Stimulated activated CD4-positive, alpha-beta T cell treated with anti-CD3 and anti-CD28 coated beads, Interleukin-4, amount 100 ng/mL, for 24 hours (primary cell): ENCODE data around the gene TENT4A.

ENCODE experiments used
- DNase-seq: peaks from one replicate; pipeline ENCODE4 v3.0.0-alpha.2; 2020

Gene TENT4A

GRCh38 chr5:6780802-6781391 is 67.7 kb downstream of the TENT4A start:
- peak; percentile 45 for DNase-seq

DNA sequence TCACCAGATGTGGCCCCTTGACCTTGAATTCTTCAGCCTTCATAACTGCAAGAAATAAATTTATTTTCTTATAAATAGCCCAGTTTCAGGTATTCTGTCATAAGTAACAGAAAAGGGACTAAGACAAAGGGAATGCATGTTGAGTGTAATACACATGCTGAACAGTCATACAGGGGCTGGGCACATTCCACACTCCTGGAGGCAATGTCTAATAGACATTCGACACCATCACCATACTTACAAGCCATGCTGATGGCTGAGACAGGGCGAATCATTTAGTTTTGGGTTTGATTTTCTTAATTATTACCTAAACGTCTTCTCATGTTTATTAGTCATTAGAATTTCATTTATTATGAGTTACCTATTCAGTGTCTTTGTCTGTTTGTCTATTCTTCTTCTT is 68.5 kb downstream of the TENT4A start:
- DNase-seq, result no peak

GRCh38 chr5:6783787-6784186 is 70.6 kb downstream of the TENT4A start:
- DNase-seq, result no peak

- DNase-seq, result no peak
Observed at GRCh38 chr5:6784481-6784880, 71.2 kb downstream of the TENT4A start.

GRCh38 chr5:6785161-6785860 is 72.1 kb downstream of the TENT4A start:
- no peak for DNase-seq

DNA sequence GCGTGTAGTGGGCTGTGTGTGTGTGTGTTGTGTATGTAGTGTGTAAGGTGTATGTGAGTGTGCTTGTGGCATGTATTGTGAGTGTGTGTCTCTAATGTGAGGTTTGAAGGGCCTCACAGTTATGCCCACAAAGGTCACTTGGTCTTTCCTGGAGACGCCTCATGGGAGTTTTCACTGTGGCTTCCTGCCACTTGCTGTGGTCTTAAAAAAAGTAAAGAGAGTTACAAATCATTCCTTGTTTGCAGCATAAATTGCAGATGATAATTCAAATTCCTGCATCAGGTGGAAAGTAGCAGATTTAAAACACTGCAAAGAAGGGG is 72.6 kb downstream of the TENT4A start:
- no peak for DNase-seq

- DNase-seq, result no peak
Observed at GRCh38 chr5:6786786-6787495, 73.7 kb downstream of the TENT4A start.

DNA sequence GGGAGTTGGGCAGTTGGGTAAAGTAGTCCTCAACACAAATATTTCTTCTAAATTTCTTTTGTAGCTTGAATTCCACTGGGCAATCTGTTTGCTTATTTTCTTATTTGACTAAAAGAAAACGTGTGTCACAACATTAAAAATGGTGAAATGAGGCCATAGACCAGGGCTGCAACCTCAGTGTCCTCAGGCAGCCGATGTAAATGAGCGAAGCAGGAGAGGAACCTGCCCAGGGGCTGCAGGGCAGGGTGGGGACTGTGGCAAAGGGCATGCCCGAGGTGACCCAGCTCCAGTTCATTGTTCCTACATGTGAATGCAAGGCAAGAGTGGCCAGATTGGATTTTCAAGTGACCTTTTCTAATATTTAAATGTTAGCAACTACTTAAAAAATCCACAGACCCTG is 74.7 kb downstream of the TENT4A start:
- no peak for DNase-seq

DNA sequence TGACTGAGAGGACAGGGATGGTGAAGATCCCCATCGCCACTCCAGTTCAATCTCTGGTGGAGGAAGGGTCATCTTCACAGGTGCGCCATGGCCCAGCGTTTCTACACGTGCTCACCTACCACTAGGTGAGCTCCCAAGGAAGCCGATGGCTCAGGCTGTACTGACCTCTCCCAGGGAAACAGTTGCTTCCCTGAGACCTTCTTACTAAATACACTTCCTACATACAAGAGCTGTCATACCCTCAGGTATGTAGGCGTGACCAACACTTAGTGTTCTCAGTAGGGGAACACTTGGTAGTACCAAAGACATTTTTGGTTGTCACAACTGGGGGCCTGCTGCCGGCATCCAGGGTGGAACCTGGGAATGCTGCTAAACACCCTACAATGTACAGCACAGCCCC is 75.2 kb downstream of the TENT4A start:
- DNase-seq, result no peak

GRCh38 chr5:6788956-6789649 is 75.9 kb downstream of the TENT4A start:
- DNase-seq, result no peak

DNA sequence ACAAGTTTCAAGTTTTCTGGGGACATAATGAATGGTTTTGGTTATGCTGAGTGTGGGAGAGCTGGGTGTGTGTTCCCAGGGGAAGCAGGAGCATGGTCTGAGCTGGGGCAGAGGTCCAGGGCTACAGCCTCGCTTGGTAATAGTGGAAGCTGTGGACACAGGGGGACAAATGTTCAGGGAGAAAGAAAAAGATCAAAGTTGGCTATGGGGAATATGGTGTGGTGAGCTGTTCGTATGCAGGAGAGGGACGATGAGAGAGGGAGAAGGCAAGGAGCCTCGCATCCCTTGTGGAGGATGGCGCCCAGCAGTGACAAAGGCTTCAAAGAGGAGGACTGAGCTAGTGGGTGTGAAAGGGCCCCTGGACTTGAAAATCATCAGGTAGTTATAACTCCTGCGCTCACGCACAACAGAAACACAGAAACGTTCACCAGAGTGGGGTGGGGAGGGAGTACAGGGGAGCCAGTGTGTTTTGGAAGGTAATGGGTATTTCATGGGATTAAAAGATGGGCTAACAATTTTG is 77.2 kb downstream of the TENT4A start:
- DNase-seq, result no peak

DNA sequence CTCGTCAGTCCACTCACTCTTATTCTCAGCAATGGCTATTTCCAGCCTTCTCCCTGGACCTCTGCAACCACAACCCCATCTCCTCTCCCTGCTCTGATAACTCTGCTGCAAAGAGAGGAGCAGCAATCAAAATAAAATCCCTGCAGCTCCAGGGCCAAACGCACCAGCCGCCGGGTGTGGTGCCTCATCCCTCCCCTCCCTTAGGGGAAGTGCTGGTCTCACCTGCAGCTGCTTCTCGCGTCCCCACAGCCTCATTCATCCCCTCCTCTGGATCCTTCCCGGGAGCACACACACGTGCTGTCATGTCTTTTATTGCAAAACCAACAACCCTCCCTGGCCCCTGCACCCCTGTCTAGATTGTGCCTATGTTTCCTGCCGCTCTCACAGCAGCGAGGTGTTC is 77.8 kb downstream of the TENT4A start:
- DNase-seq, result no peak

DNA sequence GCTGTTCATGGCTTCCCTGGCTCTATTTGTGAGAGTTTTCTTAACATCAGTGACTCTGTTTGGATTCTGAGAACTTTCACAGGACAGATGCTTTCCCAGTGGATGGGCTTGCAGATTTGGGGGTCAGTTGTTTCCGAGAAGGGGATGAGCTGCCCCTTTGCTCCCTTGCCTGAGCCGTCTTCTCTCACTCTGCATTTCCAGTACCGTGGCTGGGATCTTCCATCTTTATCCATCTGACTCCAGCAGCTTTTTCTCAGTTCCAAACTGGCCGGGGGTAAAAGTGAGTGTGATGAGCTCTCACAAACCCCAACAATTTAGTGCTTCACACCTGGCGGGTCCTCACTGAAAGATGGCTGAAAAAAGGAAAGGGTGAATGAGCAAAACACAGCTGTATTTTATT is 79.1 kb downstream of the TENT4A start:
- no peak for DNase-seq

- DNase-seq, result no peak
Observed at GRCh38 chr5:6792911-6793471, 79.8 kb downstream of the TENT4A start.

DNA sequence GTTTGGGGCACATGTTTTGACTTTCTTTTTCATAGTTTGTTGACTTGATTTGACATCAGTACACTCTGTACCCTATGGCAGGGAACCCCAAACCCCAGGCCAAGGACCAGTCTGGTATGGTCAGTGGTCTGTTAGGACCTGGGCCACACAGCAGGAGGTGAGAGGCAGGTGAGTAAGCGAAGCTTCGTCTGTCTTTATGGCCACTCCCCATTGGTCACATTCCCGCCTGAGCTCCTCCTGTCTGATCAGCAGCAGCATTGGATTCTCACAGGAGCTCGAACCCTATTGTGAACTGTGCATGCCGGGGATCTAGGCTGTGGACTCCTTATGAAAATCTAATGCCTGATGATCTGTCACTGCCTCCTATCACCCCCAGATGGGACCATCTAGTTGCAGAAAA is 88.0 kb downstream of the TENT4A start:
- no peak for DNase-seq

DNA sequence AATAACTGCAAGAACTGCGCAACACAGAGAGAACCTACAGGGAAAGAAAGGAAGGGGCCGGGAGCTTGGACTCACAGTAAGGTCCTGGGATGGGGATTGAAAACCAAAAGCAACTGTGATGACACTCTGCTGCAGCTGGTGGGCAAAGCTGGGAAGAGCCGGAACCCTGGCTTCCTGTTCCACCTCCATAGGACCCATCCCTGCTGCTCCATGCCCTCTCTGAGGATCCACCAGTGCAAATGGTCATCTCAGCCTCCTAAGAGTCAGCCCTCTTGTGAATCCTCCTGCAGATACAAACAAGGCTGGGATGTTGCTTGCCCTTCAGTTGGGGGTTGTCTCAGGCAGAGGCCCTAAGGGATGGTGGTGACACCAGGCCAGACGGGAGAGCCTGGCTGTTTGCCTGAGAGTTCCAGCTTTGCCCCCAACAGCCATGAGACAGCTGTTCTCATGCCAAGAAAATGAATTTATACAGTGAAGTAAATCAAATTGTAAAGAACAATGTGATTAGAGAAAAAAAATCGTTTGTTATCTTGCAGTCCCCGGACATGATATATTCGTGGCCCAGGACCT is 90.8 kb downstream of the TENT4A start:
- DNase-seq, result no peak

- DNase-seq, result no peak
Observed at GRCh38 chr5:6804766-6805501, 91.7 kb downstream of the TENT4A start.

DNA sequence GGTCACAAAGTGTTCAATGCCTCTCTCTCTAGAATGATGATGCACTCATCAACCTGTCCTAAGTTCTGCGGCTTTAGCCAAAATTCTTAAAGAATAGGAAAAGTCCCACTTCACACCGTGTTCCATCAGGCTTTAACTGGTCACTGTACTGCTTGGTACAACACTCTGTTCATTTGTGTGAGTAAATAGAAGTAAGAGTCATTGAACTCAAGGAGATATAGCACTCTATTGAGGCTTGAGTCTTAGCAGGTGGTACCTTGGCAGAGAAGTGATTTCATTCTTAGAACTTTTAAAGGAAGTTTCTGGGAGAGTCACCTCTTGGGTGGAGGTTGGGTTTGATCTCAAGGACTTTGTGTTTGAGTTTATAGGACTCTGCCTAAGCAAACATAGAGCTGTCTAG is 92.6 kb downstream of the TENT4A start:
- no peak for DNase-seq
